ENCODE data around the gene APBA3. TPM values are rescaled to one million over a fixed set of nuclear protein-coding genes. Genes with fewer than 3 reads are reported as not detected.

Gene APBA3
- total RNA-seq, 1 donor: 24.2 TPM

DNA sequence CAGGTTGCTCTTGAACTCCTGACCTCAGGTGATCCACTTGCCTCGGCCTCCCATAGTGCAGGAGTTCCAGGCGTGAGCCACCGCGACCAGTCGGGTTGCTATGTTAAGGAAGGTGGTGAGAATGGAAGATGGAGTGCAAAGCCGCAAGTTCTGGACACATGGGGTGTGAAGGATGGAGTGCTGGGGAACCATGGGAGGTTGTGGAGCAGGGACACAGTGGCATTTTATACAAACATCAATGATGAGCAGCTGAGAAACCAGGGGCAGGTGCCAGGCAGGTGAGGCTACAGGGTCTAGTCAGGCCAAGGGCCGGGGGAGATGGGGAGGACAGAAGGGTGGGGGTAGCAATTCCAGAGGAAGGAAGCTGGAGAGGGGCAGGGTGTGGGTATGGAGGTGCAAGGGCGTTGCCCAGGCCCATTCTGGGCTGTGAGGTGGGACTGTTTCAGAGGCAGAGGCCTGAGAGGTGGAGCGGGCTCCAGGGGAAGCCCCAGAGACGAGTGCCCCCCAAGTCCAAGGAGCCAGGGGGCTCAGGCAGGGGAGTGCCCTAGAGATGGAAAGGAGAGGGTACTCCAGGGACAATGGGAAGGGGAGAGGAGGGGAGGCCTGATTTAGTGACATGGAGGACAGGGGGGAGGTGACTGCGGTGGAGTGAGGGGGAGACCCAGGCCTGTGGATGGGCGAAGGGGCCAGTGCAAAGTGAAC is 12.5 kb upstream of the APBA3 start:
- Histone ChIP-seq H2AFZ (ENCODE audit: low read length) (no peak overlapping the region), H3K27me3 (ENCODE audit: insufficient read depth, low read length) (no peaks in the 10 kb centered on the region), H3K4me3 (ENCODE audit: insufficient read depth, low read length) (no peak overlapping the region), H3K36me3 (ENCODE audit: insufficient read depth, low read length) (no peaks in the 10 kb centered on the region), H3K79me2 (ENCODE audit: insufficient read depth, low read length) (no peaks in the 10 kb centered on the region), H3K4me1 (ENCODE audit: insufficient read depth, low read length) (no peaks in the 10 kb centered on the region), H4K20me1 (ENCODE audit: insufficient read depth, low read length) (no peaks in the 10 kb centered on the region), H3K4me2 (ENCODE audit: insufficient read depth, low read length) (no peak overlapping the region), H3K9me3 (ENCODE audit: low read depth, low read length) (no peaks in the 10 kb centered on the region), H3K27ac (ENCODE audit: low read depth, low read length) (no peak overlapping the region)
- peak; percentile 81 for DNase-seq (ENCODE audit: insufficient read length, low spot score, missing footprints)
- TF ChIP-seq, protein P1, sequence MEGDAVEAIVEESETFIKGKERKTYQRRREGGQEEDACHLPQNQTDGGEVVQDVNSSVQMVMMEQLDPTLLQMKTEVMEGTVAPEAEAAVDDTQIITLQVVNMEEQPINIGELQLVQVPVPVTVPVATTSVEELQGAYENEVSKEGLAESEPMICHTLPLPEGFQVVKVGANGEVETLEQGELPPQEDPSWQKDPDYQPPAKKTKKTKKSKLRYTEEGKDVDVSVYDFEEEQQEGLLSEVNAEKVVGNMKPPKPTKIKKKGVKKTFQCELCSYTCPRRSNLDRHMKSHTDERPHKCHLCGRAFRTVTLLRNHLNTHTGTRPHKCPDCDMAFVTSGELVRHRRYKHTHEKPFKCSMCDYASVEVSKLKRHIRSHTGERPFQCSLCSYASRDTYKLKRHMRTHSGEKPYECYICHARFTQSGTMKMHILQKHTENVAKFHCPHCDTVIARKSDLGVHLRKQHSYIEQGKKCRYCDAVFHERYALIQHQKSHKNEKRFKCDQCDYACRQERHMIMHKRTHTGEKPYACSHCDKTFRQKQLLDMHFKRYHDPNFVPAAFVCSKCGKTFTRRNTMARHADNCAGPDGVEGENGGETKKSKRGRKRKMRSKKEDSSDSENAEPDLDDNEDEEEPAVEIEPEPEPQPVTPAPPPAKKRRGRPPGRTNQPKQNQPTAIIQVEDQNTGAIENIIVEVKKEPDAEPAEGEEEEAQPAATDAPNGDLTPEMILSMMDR (IDR thresholded peaks at IDR 0.05; ENCODE audit: extremely low read depth, low read depth, low read length): no peak

DNA sequence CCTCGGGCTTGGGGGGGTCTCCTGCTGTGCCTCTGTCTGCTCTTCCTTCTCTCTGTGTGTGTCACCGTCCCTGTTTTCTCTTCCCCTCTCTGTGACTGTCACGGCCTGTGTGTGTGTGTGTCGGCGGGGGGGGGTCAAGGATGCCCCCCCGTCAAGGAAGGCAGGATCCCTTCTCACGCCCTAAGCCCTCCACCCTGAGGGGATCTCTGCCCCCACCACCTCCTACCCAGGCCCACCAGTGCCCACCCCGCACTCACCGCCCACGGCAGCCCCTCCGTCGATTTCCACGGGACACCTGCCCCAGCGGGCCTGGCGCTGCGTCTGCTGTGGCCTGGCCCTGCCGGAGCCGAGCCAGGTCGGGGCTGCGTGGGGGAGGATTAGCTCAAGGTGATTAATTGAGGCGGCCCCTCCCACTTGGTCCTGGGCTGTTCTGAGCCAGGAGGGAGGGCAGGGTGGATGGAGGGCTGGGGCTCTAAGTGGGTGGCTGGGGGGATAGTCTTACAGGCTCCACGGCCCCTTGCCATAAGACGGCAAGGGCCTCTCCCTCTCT is 10.5 kb upstream of the APBA3 start, which contains the start of gene RAX2:
Gene RAX2, minus strand, starts transcription at position 323 of the 550 bp plus-strand sequence. CDS start 486 bp downstream, outside the sequence.
- peak; percentile 77 for DNase-seq (ENCODE audit: insufficient read length, low spot score, missing footprints)
- no peaks in the 10 kb centered on the region for H3K36me3 ChIP-seq (ENCODE audit: insufficient read depth, low read length)
- no peak within 1 kb of the TSS for H3K4me3 ChIP-seq (ENCODE audit: insufficient read depth, low read length)
- TF ChIP-seq, protein P1 (IDR thresholded peaks at IDR 0.05; ENCODE audit: extremely low read depth, low read depth, low read length): no peak
- no peaks in the 10 kb centered on the region for H3K27me3 ChIP-seq (ENCODE audit: insufficient read depth, low read length)
- no peaks in the 10 kb centered on the region for H4K20me1 ChIP-seq (ENCODE audit: insufficient read depth, low read length)
- no peak within 1 kb of the TSS for H2AFZ ChIP-seq (ENCODE audit: low read length)
- no peaks in the 10 kb centered on the region for H3K4me1 ChIP-seq (ENCODE audit: insufficient read depth, low read length)
- H3K4me2 ChIP-seq (ENCODE audit: insufficient read depth, low read length): no peak within 1 kb of the TSS
- no peak within 1 kb of the TSS for H3K27ac ChIP-seq (ENCODE audit: low read depth, low read length)
- H3K9me3 ChIP-seq (ENCODE audit: low read depth, low read length): no peaks in the 10 kb centered on the region
- no peaks in the 10 kb centered on the region for H3K79me2 ChIP-seq (ENCODE audit: insufficient read depth, low read length)

DNA sequence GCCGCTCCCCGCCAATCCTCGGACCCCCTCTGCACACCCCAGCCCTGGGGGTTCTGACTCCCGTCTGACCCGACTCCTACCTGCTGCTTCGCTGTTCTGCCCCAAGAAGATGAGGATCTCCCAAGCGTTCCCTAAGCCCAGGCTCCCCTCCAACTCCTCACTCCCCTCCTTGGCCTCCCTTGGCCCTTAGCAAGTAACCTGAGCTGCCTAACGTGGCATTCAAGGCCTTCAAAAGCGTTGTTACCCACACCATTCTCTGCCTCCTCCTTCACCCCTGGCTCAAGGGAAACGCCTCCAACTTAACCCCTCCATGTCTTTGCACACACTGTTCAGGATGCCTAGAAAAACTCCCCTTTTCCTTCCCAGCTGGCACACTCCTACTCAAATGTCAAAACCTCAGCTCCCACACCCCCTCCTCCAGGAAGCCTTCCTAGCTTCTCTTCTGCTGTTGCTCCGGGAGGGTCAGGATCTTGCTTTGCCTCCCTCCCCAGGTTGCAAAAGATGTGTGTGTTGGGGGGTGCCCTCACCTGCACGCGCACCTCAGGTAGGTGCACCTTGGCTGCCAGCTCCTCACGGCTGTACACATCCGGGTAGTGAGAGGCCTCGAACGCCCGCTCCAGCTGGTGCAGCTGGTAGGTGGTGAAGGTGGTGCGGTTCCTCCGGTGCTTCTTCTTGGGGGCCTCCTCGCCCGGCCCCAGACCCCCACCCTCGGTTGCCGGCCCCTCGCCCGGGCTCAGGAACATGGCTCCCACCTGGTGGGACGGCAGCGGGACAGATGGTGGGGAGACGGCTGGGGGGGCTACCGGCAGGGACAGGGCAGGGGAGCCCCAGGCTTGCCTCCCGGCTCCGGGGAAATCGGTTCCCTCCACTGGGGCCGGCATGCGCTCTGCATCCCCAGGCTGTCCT is 9.8 kb upstream of the APBA3 start:
- no peaks in the 10 kb centered on the region for H3K79me2 ChIP-seq (ENCODE audit: insufficient read depth, low read length)
- peak; percentile 68 for DNase-seq (ENCODE audit: insufficient read length, low spot score, missing footprints)
- no peaks in the 10 kb centered on the region for H3K36me3 ChIP-seq (ENCODE audit: insufficient read depth, low read length)
- no peaks in the 10 kb centered on the region for H3K9me3 ChIP-seq (ENCODE audit: low read depth, low read length)
- H3K27ac ChIP-seq (ENCODE audit: low read depth, low read length): no peak overlapping the region
- TF ChIP-seq, protein P1 (IDR thresholded peaks at IDR 0.05; ENCODE audit: extremely low read depth, low read depth, low read length): no peak
- no peaks in the 10 kb centered on the region for H3K4me1 ChIP-seq (ENCODE audit: insufficient read depth, low read length)
- no peak overlapping the region for H3K4me3 ChIP-seq (ENCODE audit: insufficient read depth, low read length)
- no peak overlapping the region for H2AFZ ChIP-seq (ENCODE audit: low read length)
- H4K20me1 ChIP-seq (ENCODE audit: insufficient read depth, low read length): no peaks in the 10 kb centered on the region
- no peak overlapping the region for H3K4me2 ChIP-seq (ENCODE audit: insufficient read depth, low read length)
- no peaks in the 10 kb centered on the region for H3K27me3 ChIP-seq (ENCODE audit: insufficient read depth, low read length)

All from osteoblast (primary cell).